Astrocyte of the spinal cord (primary cell): ENCODE results near the gene CPB1.

ENCODE experiments used
- DNase-seq: peaks from one replicate; pipeline ENCODE4 v3.0.0; 2011; ENCODE audit warnings: low read depth, low spot score
- H3K4me3 ChIP-seq: 2 replicates; pipeline ENCODE4 v1.5.1; 2011; ENCODE audit warnings: low read depth, mild to moderate bottlenecking, low read length, moderate library complexity
- in situ Hi-C: cut with HindIII; loops from 2 replicates; pipeline ENCODE4 v1.10.0; 2017; ENCODE audit warnings: low sequenced_read_pairs
- TF ChIP-seq, protein P1 (sequence below): IDR thresholded peaks from 2 replicates; pipeline ENCODE4 v1.5.1; 2012; ENCODE audit warnings: low read depth, mild to moderate bottlenecking, low read length, inconsistent platforms

CPB1 gene

DNA sequence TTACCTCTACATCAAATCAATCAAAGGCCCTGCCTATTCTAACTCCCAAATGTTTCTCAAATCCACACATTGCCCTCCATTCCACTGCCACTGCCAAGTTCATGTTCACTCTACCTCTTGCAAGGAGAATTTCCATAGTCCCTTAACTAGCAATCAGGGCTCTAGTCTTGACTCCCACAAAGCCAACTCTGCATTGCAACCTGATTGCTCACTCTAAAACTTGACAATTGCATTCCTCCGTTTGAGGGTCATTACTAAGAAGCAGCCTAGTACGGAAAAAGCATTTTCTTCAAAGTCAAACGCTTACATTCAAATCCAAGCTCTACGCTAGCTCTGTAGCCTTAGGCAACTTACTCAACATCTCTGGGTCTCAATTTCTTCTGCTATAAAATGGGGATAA lies 38.6 kb downstream of the CPB1 start:
- no peak overlapping the region for H3K4me3 ChIP-seq
- peak; percentile 74 for DNase-seq
- TF ChIP-seq, protein P1, sequence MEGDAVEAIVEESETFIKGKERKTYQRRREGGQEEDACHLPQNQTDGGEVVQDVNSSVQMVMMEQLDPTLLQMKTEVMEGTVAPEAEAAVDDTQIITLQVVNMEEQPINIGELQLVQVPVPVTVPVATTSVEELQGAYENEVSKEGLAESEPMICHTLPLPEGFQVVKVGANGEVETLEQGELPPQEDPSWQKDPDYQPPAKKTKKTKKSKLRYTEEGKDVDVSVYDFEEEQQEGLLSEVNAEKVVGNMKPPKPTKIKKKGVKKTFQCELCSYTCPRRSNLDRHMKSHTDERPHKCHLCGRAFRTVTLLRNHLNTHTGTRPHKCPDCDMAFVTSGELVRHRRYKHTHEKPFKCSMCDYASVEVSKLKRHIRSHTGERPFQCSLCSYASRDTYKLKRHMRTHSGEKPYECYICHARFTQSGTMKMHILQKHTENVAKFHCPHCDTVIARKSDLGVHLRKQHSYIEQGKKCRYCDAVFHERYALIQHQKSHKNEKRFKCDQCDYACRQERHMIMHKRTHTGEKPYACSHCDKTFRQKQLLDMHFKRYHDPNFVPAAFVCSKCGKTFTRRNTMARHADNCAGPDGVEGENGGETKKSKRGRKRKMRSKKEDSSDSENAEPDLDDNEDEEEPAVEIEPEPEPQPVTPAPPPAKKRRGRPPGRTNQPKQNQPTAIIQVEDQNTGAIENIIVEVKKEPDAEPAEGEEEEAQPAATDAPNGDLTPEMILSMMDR, result no peak
- in situ Hi-C loops, result no loop called here

DNA sequence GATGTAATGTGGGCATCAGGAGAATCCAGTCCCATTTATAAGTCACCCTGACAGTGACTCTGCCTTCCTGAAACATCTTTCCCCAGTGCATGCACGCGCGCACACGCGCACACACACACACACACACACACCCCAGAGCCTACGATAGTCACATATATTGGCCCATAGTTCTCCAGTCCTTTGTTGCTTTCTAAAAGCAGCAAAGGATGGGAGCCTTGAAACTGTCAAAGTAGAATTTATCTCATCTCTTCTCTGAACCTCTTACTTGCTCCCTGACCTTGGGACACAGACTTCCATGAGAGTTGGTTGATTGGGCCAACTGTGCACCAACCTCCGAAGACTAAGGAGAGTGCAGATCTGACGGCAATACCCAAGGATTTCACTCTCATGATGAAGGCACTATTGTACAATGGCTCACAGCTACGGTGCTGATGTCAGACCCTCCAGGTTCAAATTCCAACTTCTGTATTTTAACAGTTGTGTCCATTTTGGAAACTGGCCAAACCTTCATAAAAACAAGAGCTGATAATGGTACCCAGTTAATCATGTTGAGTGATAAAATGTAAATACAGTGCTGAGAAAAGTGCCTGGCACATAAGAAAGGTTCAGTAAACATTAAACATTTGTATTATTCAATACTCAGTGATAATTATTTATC lies 45.8 kb downstream of the CPB1 start:
- in situ Hi-C loops, result no loop called here
- no peak overlapping the region for H3K4me3 ChIP-seq
- TF ChIP-seq, protein P1, result no peak
- no peak for DNase-seq

DNA sequence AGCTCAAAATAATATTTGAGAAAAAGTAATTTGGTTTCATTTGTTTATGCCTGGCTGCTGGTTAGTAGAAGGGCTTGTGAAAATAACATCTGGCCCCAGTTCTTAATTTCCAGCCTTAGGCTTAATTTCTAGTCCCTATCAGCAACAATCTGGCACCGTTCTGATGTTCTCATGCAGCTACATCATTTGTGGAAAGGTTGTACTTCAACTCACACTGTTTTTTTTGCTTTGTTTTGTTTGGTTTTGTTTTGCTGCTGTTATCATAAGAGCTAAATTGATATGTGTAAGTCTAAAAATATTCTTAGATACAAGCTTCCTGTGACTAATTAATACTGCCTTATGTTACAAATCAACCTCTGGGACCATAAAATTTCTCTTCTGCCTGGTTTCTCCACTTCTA lies 46.4 kb downstream of the CPB1 start:
- TF ChIP-seq, protein P1, result no peak
- no peak for DNase-seq
- in situ Hi-C loops, result no loop called here
- no peak overlapping the region for H3K4me3 ChIP-seq

DNA sequence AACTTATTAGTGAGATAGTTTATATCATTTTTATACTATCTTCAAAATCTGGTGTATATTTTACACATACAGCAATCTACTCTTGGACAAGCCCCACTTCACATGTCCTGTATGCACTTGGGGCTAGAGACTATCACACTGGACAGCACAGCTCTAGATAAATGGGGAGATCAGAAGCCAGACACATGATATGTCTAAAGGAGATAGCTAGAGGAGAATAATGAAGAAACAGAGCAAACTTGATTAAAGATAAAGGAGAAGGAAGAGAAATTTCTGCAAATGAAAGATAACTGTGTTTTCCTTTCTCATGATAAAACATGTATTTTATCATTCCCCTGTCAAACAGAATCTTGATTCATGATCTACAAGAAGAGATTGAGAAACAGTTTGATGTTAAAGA lies 50.5 kb downstream of the CPB1 start:
- H3K4me3 ChIP-seq, result no peak overlapping the region
- DNase-seq, result no peak
- TF ChIP-seq, protein P1, result no peak
- in situ Hi-C loops, result no loop called here

DNA sequence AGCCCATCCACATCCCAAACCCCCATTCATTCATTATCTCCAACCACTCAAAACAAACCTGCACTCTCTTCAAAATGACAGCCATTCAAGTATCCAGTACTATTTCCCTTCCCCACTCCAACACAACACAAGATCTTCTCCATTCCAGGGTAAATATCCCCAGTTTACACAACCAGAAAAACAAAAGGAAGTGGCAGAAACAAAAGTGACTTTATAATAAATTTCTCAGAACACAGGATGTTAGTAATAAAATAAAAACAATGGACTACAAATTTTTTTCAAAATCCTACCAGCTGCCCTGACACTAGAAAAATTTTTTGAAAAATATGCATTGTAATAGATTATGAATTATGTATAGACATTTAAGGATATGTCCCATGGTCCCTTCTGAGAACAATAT lies 51.6 kb downstream of the CPB1 start:
- in situ Hi-C loops, result no loop called here
- TF ChIP-seq, protein P1, result no peak
- no peak overlapping the region for H3K4me3 ChIP-seq
- no peak for DNase-seq

DNA sequence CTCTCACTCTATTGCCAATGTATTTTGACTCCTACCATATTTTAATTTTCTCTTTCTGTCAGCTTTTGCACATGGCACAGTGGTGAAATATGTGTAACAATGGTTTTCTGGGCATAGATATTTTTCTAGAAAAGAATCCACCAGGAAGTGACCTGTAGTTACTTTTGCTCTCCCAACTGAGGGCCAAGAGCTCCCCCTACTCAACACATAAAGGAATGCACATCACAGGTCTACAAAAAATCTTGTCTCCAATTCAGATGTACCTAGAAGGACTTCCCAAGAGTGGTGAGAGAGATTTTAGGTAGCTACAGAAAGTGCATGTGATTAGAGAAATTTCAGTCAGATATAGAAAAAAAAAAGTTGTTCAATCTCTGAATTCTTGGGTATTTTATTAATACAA lies 53.1 kb downstream of the CPB1 start:
- in situ Hi-C loops, result no loop called here
- TF ChIP-seq, protein P1, result peak; percentile 12
- no peak for DNase-seq
- H3K4me3 ChIP-seq, result no peak overlapping the region

DNA sequence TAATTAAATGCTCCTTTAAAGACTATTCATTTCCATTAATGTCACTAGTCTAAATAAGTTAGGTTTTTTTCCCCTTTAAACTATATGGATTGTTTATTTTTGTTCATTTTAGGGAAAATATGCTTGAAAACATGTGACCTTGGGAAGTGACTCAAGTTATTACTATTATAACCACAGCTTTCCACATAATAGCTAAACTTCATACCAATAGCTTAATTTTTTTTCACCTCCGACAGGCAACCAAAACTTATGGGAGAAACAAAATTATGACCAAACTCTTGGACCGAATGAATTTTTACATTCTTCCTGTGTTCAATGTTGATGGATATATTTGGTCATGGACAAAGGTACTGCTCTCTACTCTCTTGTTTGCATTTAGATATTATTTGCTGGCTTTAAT lies 53.7 kb downstream of the CPB1 start:
- TF ChIP-seq, protein P1, result no peak
- peak; percentile 34 for DNase-seq
- H3K4me3 ChIP-seq, result no peak overlapping the region
- in situ Hi-C loops, result no loop called here
